Panc1 (cell line): ENCODE results near the gene LPIN1. TPM values are rescaled to one million over a fixed set of nuclear protein-coding genes. Genes with fewer than 3 reads are reported as not detected.

Experiments
- ATAC-seq: fragments of 200-7000 bp; cut with Tn5 transposase; 2 replicates; pipeline ENCODE4 v1.9.1; 2020; ENCODE audit warnings: mild to moderate bottlenecking, moderate library complexity
- BruUV-seq: library from RNA; stranded (reverse); fragments of 400-500 nt; replicated peaks from 2 replicates; lab custom pipeline; 2021; lab: Mats Ljungman, UMichigan
- CTCF ChIA-PET: fragments of 300-600 bp; sonication (Branson Sonifier 250); formaldehyde crosslinking; loops from one replicate; lab custom pipeline; 2022; ENCODE audit warnings: antibody characterized with exemption; lab: Charles Lee
- POLR2A ChIA-PET: fragments of 300-600 bp; sonication (Branson Sonifier 250); formaldehyde crosslinking; loops from one replicate; lab custom pipeline; 2022; ENCODE audit warnings: antibody characterized with exemption; lab: Charles Lee
- DNase-seq: peaks from one replicate; pipeline ENCODE4 v3.0.0-alpha.2; 2010; ENCODE audit warnings: low read depth, low spot score
- H3K27ac ChIP-seq: 2 replicates; pipeline ENCODE4 v1.5.1; 2011; ENCODE audit warnings: mild to moderate bottlenecking, low read length, inconsistent platforms
- H3K27me3 ChIP-seq: fragments of 200-500 bp; sonication (Bioruptor generic); 2 replicates; pipeline ENCODE4 v1.6.0; 2014; ENCODE audit warnings: low read length, inconsistent platforms; ENCODE audit not compliant: control insufficient read depth, insufficient read depth
- H3K36me3 ChIP-seq: fragments of 200-500 bp; sonication (Bioruptor generic); 2 replicates; pipeline ENCODE4 v1.5.1; 2014; ENCODE audit warnings: inconsistent platforms, mild to moderate bottlenecking, low read length, moderate library complexity; ENCODE audit not compliant: control insufficient read depth, insufficient read depth
- H3K4me1 ChIP-seq: 2 replicates; pipeline ENCODE4 v1.5.1; 2011; ENCODE audit warnings: inconsistent platforms, mild to moderate bottlenecking, low read length, moderate library complexity; ENCODE audit not compliant: control insufficient read depth, insufficient read depth
- H3K4me3 ChIP-seq, 2 experiments: 2 replicates each; pipeline ENCODE4 v1.5.1; 2011 to 2012; ENCODE audit warnings: low read depth in 2 of 2, low read length in 2 of 2, mild to moderate bottlenecking in 2 of 2, inconsistent platforms in 1 of 2, moderate library complexity in 1 of 2
- H3K9me3 ChIP-seq: fragments of 200-500 bp; sonication (Bioruptor generic); 2 replicates; pipeline ENCODE4 v1.5.1; 2014; ENCODE audit warnings: low read depth, mild to moderate bottlenecking, inconsistent platforms, low read length, moderate library complexity; ENCODE audit not compliant: control insufficient read depth, insufficient read depth
- POLR2AphosphoS5 ChIP-seq: IDR thresholded peaks from 2 replicates; pipeline ENCODE4 v1.6.1; 2012; ENCODE audit warnings: mild to moderate bottlenecking, low read depth, low read length, moderate library complexity
- SIN3A ChIP-seq: IDR thresholded peaks from 2 replicates; pipeline ENCODE4 v1.6.1; 2012; ENCODE audit warnings: low read depth, mild to moderate bottlenecking, low read length, moderate library complexity, borderline replicate concordance; ENCODE audit not compliant: insufficient read depth
- TCF7L2 ChIP-seq: IDR thresholded peaks from 2 replicates; pipeline ENCODE4 v1.6.1; 2011; ENCODE audit warnings: mild to moderate bottlenecking, low read depth, low read length, inconsistent platforms
- in situ Hi-C: cut with HindIII; loops from 2 replicates; pipeline ENCODE4 v1.10.0; 2016; ENCODE audit warnings: low sequenced_read_pairs, low pct_unique_long_range_greater_than_20kb
- intact Hi-C: fragments of 100-400 bp; cut with micrococcal nuclease; formaldehyde crosslinking; loops from one replicate; pipeline ENCODE4 v1.10.0; 2022; ENCODE audit not compliant: unreplicated experiment
- total RNA-seq: library from RNA; stranded (reverse); gene quantifications from one replicate; pipeline ENCODE4 v1.2.1, GENCODE V29; 2021; ENCODE audit not compliant: unreplicated experiment
- TF ChIP-seq, protein P1 (sequence below), 2 experiments: IDR thresholded peaks; 2 replicates each; pipeline ENCODE4 v1.6.1; 2011 to 2012; ENCODE audit warnings: low read depth in 2 of 2, control low read depth in 1 of 2, low read length in 1 of 2, mild to moderate bottlenecking in 1 of 2, moderate library complexity in 1 of 2; ENCODE audit not compliant: insufficient read depth in 1 of 2
- TF ChIP-seq, protein P2 (sequence below): fragments of 450-650 bp; IDR thresholded peaks from 2 replicates; pipeline ENCODE4 v1.5.1; 2017; ENCODE audit warnings: mild to moderate bottlenecking

The LPIN1 gene
- total RNA-seq, 1 experiment from 2014 or later: 51.8 TPM

DNA sequence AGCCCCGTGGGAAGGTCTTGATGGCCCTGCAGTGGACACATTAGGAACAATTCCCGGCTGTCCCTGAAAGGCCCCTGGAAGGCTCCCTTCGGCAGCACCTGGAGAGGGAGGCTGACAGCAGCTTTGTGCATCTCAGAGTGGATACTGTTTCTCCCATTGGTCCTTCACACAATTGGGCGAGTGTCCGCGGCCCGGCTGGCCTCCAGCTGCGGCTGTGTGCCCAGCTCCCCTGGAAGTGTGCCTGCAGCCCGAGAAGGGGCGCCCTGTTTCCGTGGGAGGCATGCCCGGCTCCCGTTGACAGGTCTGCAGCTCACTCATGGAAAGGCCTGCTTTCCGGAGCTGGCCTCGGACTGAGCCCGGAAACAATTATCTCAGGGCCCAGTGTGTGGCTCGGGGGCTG, 103.7 kb downstream of the LPIN1 start:
- no peaks in the 10 kb centered on the region for H3K36me3 ChIP-seq
- H3K27me3 ChIP-seq: no peaks in the 10 kb centered on the region
- H3K4me1 ChIP-seq: no peaks in the 10 kb centered on the region
- POLR2A ChIA-PET: no interaction called here
- intact Hi-C loops (no loop called here), in situ Hi-C loops (no loop called here)
- BruUV-seq: no TSS peak
- no peak overlapping the region for H3K27ac ChIP-seq
- ATAC-seq: no peak
- no peaks in the 10 kb centered on the region for H3K9me3 ChIP-seq
- TF ChIP-seq POLR2AphosphoS5 (no peak), TCF7L2 (no peak), SIN3A (no peak)
- TF ChIP-seq, protein P1, sequence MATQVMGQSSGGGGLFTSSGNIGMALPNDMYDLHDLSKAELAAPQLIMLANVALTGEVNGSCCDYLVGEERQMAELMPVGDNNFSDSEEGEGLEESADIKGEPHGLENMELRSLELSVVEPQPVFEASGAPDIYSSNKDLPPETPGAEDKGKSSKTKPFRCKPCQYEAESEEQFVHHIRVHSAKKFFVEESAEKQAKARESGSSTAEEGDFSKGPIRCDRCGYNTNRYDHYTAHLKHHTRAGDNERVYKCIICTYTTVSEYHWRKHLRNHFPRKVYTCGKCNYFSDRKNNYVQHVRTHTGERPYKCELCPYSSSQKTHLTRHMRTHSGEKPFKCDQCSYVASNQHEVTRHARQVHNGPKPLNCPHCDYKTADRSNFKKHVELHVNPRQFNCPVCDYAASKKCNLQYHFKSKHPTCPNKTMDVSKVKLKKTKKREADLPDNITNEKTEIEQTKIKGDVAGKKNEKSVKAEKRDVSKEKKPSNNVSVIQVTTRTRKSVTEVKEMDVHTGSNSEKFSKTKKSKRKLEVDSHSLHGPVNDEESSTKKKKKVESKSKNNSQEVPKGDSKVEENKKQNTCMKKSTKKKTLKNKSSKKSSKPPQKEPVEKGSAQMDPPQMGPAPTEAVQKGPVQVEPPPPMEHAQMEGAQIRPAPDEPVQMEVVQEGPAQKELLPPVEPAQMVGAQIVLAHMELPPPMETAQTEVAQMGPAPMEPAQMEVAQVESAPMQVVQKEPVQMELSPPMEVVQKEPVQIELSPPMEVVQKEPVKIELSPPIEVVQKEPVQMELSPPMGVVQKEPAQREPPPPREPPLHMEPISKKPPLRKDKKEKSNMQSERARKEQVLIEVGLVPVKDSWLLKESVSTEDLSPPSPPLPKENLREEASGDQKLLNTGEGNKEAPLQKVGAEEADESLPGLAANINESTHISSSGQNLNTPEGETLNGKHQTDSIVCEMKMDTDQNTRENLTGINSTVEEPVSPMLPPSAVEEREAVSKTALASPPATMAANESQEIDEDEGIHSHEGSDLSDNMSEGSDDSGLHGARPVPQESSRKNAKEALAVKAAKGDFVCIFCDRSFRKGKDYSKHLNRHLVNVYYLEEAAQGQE (IDR thresholded peaks at IDR 0.05; ENCODE audit: insufficient read depth in 1 of 2, low read depth in 2 of 2, low read length in 1 of 2): no peak
- TF ChIP-seq, protein P2, sequence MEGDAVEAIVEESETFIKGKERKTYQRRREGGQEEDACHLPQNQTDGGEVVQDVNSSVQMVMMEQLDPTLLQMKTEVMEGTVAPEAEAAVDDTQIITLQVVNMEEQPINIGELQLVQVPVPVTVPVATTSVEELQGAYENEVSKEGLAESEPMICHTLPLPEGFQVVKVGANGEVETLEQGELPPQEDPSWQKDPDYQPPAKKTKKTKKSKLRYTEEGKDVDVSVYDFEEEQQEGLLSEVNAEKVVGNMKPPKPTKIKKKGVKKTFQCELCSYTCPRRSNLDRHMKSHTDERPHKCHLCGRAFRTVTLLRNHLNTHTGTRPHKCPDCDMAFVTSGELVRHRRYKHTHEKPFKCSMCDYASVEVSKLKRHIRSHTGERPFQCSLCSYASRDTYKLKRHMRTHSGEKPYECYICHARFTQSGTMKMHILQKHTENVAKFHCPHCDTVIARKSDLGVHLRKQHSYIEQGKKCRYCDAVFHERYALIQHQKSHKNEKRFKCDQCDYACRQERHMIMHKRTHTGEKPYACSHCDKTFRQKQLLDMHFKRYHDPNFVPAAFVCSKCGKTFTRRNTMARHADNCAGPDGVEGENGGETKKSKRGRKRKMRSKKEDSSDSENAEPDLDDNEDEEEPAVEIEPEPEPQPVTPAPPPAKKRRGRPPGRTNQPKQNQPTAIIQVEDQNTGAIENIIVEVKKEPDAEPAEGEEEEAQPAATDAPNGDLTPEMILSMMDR: no peak
- no peak for DNase-seq
- H3K4me3 ChIP-seq: no peak overlapping the region
- CTCF ChIA-PET: no interaction called here

DNA sequence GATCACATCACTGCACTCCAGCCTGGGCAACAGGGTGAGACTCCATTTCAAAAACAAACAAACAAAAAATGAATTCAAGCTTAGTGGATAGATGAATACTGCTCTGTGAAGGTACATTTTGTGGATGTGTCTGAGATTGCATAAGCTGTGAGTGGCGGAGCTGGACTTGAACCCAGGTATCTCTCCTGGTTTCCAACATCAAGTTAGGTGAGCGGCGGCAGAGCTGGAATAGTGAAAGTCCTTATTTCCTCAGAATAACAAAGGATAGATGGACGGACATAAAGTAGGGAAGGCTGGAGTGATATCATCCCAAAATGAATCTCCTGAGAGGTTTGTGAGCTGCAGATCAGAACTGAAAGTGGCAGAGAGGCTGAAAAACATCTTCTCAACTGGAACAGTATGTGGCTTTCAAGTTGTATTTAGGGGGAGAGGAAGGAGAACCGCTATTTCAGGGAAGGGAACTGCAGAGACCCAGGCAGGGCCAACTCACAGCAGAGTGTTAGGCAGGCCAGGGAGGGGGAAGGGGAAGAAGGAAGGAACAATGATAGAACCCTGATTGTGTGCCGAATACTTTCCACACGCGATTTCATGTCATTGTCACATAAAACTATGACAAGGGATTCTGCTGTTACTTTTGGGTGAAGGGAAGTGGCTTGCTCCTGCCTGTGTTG, 106.2 kb downstream of the LPIN1 start:
- no peak for ATAC-seq
- H3K36me3 ChIP-seq: no peaks in the 10 kb centered on the region
- no peak for DNase-seq
- in situ Hi-C loops: no loop called here
- ChIA-PET POLR2A (interaction anchor here (0.5 kb wide), 1 partner anchor 307 kb away, joined by 4 read pairs; no protein-coding TSS in a partner anchor), CTCF (no interaction called here)
- TF ChIP-seq SIN3A (no peak), TCF7L2 (no peak), POLR2AphosphoS5 (no peak)
- TF ChIP-seq, protein P2: no peak
- TF ChIP-seq, protein P1 (IDR thresholded peaks at IDR 0.05; ENCODE audit: insufficient read depth in 1 of 2, low read depth in 2 of 2, low read length in 1 of 2): no peak
- no peak overlapping the region for H3K27ac ChIP-seq
- intact Hi-C loops: no loop called here
- no peaks in the 10 kb centered on the region for H3K9me3 ChIP-seq
- no peak overlapping the region for H3K4me3 ChIP-seq
- no peaks in the 10 kb centered on the region for H3K4me1 ChIP-seq
- BruUV-seq: no TSS peak
- H3K27me3 ChIP-seq: no peaks in the 10 kb centered on the region
